Fibroblast of mammary gland (primary cell): Measurements from ENCODE around the gene RBSN.
A peak's percentile ranks its signal among the peaks of the same experiment; 100 is the strongest.
"Not testable (repeated sequence)": the region's sequence is repeated elsewhere in the genome, so short reads cannot be mapped to it uniquely, and the experiment has no call there.

Experiments used
- DNase-seq: peaks from one replicate; pipeline ENCODE4 v3.0.0-alpha.2; 2010; ENCODE audit warnings: low read depth
- H3K4me3 ChIP-seq: 2 replicates; pipeline ENCODE4 v1.5.1; 2011; ENCODE audit warnings: low read depth, mild to moderate bottlenecking, low read length, moderate library complexity; ENCODE audit not compliant: control insufficient read depth
- TF ChIP-seq, protein P1 (sequence below): conservative IDR thresholded peaks from 2 replicates; pipeline ENCODE4 v1.5.1; 2011; ENCODE audit warnings: low read depth, low read length, inconsistent platforms; ENCODE audit not compliant: control insufficient read depth, insufficient read depth

Gene RBSN

DNA sequence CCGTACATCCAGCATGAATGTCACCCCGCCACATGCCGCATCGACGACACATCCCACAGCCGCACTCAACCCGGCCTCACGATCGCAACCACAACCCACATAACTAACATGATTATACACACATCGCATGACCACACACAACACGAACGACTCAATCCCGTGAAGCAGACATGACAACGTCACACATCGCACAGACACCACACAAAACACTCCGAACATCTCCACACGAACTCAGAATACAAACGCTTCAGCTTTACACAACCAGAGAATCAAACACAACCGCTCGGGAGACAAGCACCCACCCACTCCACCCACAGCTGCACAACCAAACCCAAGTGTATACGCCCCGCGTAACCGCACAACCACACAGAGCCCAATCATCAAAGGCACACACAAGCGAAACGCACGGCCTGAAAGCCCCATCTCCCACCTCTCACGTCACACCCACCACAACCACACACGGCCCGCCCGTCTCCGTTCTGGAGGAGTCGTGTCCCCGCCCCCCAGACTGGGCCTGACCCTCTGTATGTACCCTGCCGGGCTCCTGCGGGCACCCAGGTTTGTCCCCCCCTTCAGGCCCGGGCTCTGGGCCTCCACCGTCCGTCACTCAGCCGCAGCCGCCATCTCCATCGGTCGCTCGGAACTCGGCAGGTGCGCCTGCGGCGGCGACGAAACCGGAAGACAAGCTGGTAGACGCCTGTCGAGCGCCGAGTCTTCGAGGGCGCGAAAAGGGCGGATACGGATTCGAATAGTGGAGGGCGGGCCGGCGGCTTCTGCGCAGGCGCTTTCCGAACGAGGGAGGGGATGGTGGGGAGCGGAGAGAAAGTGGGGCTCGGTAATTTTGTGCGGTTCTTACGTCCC is at the start of gene RBSN:
Gene RBSN, minus strand, starts transcription at position 646 of the 861 bp plus-strand sequence. CDS start 3,028 bp downstream, outside the sequence.
- DNase-seq = peak; percentile 89
- TF ChIP-seq, protein P1, sequence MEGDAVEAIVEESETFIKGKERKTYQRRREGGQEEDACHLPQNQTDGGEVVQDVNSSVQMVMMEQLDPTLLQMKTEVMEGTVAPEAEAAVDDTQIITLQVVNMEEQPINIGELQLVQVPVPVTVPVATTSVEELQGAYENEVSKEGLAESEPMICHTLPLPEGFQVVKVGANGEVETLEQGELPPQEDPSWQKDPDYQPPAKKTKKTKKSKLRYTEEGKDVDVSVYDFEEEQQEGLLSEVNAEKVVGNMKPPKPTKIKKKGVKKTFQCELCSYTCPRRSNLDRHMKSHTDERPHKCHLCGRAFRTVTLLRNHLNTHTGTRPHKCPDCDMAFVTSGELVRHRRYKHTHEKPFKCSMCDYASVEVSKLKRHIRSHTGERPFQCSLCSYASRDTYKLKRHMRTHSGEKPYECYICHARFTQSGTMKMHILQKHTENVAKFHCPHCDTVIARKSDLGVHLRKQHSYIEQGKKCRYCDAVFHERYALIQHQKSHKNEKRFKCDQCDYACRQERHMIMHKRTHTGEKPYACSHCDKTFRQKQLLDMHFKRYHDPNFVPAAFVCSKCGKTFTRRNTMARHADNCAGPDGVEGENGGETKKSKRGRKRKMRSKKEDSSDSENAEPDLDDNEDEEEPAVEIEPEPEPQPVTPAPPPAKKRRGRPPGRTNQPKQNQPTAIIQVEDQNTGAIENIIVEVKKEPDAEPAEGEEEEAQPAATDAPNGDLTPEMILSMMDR = no peak
- peak within 1 kb of the TSS; percentile 85 for H3K4me3 ChIP-seq

DNA sequence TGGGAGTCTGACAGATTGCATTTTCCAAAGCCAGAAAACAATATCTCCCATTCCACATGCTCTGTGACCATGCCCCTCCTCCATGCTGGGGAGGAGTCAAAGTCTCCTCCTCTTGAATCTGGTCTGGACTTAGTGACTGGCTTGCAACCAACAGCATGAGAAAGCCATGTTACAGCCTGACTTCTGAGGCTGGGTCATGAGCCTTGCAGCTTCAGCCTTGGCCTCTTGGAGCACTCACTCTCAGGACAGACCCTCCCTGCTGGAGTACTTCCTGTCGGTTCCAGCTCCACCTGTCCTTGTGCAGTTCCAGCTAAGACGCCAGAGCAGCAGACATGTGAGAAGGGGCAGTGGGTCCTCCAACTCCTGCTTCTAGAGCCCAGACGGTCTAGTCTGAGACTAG is 49.7 kb upstream of the RBSN start:
- TF ChIP-seq, protein P1 = no peak
- no peak overlapping the region for H3K4me3 ChIP-seq
- peak; percentile 33 for DNase-seq

DNA sequence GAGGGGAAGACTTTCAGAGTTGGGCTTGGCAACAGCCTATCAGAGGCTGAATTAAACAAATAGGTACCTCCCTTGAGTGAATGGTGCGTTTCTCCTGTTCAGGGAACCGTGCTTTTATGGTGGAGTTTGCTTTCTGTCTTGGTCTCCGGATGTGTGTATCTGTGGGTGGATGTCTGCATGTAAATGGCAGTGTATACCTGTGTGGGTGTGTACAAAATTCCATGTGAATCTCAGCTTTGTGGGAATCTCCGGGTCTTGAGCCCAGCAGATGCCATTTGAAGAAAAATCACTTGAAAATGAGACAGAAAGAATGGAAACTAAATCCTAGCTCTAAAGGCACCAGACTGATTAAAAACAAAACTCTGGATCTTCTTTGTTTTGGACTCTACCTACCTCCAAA is 37.9 kb upstream of the RBSN start:
- DNase-seq, H3K4me3 ChIP-seq: not testable (repeated sequence)

DNA sequence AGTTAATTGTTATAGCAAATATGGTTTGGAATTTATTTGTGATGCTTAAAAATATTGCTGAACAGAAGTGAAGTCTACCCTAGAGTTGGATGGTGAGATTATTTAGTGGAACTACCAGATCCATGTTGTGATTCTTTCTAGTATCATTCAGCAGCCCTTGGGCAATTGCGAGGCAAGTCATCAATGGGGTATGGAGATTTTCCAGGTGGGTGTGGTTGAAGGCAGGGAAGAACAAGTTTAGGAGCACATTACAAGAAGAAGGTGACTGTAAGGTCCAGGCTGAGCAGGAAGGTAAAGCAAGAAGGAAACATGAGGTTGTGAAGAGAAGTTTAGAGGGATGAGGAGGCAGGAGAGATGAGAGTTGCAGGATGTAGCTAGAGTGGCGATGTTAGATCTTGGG is 36.0 kb upstream of the RBSN start:
- H3K4me3 ChIP-seq, DNase-seq: not testable (repeated sequence)

DNA sequence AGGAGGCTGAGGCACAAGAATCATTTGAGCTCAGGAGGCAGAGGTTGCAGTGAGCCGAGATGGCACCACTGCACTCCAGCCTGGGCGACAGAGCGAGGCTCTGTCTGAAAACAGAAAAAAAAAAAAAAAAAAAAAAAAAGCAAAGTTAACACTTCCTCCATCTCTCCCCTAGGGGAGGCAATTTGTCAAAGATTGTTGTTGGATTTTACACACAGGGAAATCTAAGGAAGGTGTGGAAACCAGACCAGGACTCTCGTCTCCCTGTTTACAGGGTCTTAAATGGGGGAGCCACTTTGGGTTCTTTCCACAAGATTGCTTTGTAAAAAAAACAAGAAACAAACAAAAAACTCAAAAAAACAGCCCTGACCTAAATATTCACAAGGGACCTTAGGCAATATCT is 29.5 kb upstream of the RBSN start:
- not testable (repeated sequence) for DNase-seq

DNA sequence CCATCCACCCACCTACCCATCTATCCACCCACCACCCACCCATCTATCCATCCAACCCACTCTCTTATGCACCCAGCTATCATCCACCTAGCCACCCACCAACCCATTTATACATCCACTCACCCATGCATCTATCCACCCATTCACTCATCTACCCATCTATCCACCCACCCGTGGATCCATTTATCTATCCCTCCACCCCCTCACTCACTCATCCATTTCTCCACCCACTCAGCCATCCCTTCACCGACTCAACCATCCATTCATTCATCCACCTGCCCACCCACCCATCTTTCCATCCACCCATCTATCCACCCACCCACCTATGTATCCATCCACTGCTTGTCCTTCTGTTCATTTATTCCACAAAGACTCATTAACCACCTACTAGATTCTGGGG is 28.0 kb upstream of the RBSN start:
- not testable (repeated sequence) for DNase-seq, H3K4me3 ChIP-seq

More for the DNA sequence above, 29.5 kb upstream of the RBSN start:
- H3K4me3 ChIP-seq = not testable (repeated sequence)

DNA sequence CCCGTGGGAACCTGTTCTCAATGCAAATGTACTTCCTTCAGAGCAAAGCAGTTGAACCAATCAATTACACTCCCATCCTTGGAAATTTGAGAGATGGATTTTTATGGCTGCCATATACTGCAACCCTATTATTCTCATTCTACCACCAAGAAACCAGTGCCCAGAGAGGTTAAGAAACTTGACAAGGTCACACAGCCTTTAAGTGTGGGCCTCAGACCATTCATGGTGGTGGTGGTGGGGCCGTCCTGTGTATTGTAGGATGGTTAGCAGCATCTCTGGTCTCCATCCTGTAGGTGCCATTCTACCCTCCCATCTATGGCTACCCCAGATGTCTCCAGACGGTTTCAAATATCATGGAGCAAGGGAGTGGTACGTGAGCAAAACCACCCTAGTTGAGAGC is 23.4 kb upstream of the RBSN start:
- TF ChIP-seq, protein P1 = no peak
- DNase-seq = no peak
- no peak overlapping the region for H3K4me3 ChIP-seq

DNA sequence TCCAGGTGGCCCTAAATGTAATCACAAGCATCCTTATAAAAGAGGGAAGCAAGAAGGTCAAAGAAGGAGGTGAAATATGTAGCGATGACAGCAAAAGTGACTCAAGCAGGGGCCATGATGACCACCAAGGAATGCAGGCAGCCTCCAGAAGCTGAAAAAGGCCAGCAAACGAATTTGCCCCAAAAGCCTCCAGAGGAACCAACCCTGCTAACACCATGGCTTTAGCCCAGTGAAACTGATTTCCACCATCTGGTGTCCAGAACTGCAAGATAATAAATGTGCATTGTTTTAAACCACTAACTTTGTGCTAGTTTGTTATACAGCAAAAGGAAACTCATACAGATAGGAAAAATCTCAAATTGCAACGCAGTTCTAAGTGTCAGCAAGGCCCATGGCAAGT is 23.0 kb upstream of the RBSN start:
- TF ChIP-seq, protein P1 = no peak
- H3K4me3 ChIP-seq = no peak overlapping the region
- no peak for DNase-seq

DNA sequence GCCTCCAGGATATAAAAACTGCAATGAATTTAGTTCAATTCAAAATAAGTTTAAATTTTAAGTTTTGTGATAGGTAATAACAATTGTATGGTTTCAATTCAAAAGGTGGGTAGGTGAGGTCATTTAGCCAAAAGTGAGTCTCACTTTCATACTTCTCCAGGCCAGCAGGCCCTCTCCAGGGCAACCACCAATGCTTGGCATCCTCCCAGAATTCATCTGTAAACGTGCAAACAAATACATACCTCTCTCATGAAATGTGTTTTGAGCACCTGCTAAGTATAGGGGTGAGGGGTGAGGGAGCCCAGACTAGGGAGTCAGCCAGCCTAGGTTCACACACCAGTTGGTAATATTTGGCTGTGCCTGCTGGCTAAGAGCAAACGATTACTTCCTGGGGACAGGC is 22.0 kb upstream of the RBSN start:
- TF ChIP-seq, protein P1 = no peak
- no peak overlapping the region for H3K4me3 ChIP-seq
- DNase-seq = no peak
